Measurements from ENCODE around the gene GSTP1. TPM values are rescaled to one million over a fixed set of nuclear protein-coding genes. Genes with fewer than 3 reads are reported as not detected.
A peak's percentile ranks its signal among the peaks of the same experiment; 100 is the strongest.
"Not testable (repeated sequence)": the region's sequence is repeated elsewhere in the genome, so short reads cannot be mapped to it uniquely, and the experiment has no call there.

GSTP1 gene
- total RNA-seq, 2 experiments from 2014 or later = 194 to 209 TPM

GRCh38 chr11:67588899-67589415 is 5.3 kb downstream of the GSTP1 start:
- H3K4me3 Mint-ChIP-seq, DNase-seq, POLR2A ChIA-PET, CTCF ChIA-PET, H3K27me3 Mint-ChIP-seq, H3K9me3 Mint-ChIP-seq: not testable (repeated sequence)
- Mint-ChIP-seq H3K27ac (peak overlapping the region; percentile 7), H3K36me3 (ENCODE audit: low read depth) (peaks cover 31% of the 10 kb centered on the region), H3K4me1 (peaks cover 30% of the 10 kb centered on the region)

GRCh38 chr11:67592880-67593564 is 9.4 kb downstream of the GSTP1 start:
- DNase-seq = no peak
- Mint-ChIP-seq H3K27ac (no peak overlapping the region), H3K36me3 (ENCODE audit: low read depth) (peaks cover 2% of the 10 kb centered on the region), H3K9me3 (peaks cover 2% of the 10 kb centered on the region), H3K27me3 (peaks cover 3% of the 10 kb centered on the region), H3K4me3 (no peak overlapping the region), H3K4me1 (no peaks in the 10 kb centered on the region)
- CTCF ChIA-PET = interaction anchor here (0.9 to 1.0 kb wide), 2 partner anchors 9 to 20 kb away, joined by 3 to 5 read pairs; partner anchors contain the start of gene GSTP1
- POLR2A ChIA-PET = no interaction called here

GRCh38 chr11:67593565-67593905 is 9.9 kb downstream of the GSTP1 start:
- POLR2A ChIA-PET = no interaction called here
- Mint-ChIP-seq H3K9me3 (peaks cover 2% of the 10 kb centered on the region), H3K27me3 (peaks cover 3% of the 10 kb centered on the region), H3K4me3 (no peak overlapping the region), H3K4me1 (no peaks in the 10 kb centered on the region), H3K36me3 (ENCODE audit: low read depth) (no peaks in the 10 kb centered on the region), H3K27ac (no peak overlapping the region)
- CTCF ChIA-PET = no interaction called here
- DNase-seq = no peak

- H3K27ac Mint-ChIP-seq = no peak overlapping the region
- H3K36me3 Mint-ChIP-seq (ENCODE audit: low read depth) = no peaks in the 10 kb centered on the region
- no peaks in the 10 kb centered on the region for H3K4me1 Mint-ChIP-seq
- peaks cover 9% of the 10 kb centered on the region for H3K27me3 Mint-ChIP-seq
- no peak for DNase-seq
- ChIA-PET CTCF (interaction anchor here (0.6 kb wide), 1 partner anchor 1961 kb away, joined by 3 read pairs; no protein-coding TSS in a partner anchor), POLR2A (no interaction called here)
- peaks cover 2% of the 10 kb centered on the region for H3K9me3 Mint-ChIP-seq
- no peak overlapping the region for H3K4me3 Mint-ChIP-seq
Observed at GRCh38 chr11:67594480-67594879, 10.9 kb downstream of the GSTP1 start.

GRCh38 chr11:67596753-67597300 is 13.2 kb downstream of the GSTP1 start:
- ChIA-PET CTCF (interaction anchor here (1.3 kb wide), 1 partner anchor 13 kb away, joined by 3 read pairs; the partner anchor contains the start of gene GSTP1), POLR2A (no interaction called here)
- peaks cover 2% of the 10 kb centered on the region for H3K9me3 Mint-ChIP-seq
- H3K4me1 Mint-ChIP-seq = peaks cover 7% of the 10 kb centered on the region
- H3K36me3 Mint-ChIP-seq (ENCODE audit: low read depth) = no peaks in the 10 kb centered on the region
- H3K4me3 Mint-ChIP-seq = no peak overlapping the region
- H3K27ac Mint-ChIP-seq = no peak overlapping the region
- peaks cover 23% of the 10 kb centered on the region for H3K27me3 Mint-ChIP-seq
- DNase-seq = no peak

GRCh38 chr11:67597458-67597857 is 13.8 kb downstream of the GSTP1 start:
- H3K36me3 Mint-ChIP-seq (ENCODE audit: low read depth); H3K4me1 Mint-ChIP-seq; H3K9me3 Mint-ChIP-seq; H3K27ac Mint-ChIP-seq; DNase-seq; CTCF ChIA-PET; H3K4me3 Mint-ChIP-seq; POLR2A ChIA-PET: not testable (repeated sequence)
- H3K27me3 Mint-ChIP-seq = peaks cover 23% of the 10 kb centered on the region

- H3K36me3 Mint-ChIP-seq (ENCODE audit: low read depth); H3K4me1 Mint-ChIP-seq; POLR2A ChIA-PET; CTCF ChIA-PET; H3K27ac Mint-ChIP-seq; DNase-seq; H3K4me3 Mint-ChIP-seq; H3K9me3 Mint-ChIP-seq: not testable (repeated sequence)
- H3K27me3 Mint-ChIP-seq = peaks cover 28% of the 10 kb centered on the region
Observed at GRCh38 chr11:67597963-67598362, 14.4 kb downstream of the GSTP1 start.

GRCh38 chr11:67599149-67599548 is 15.5 kb downstream of the GSTP1 start:
- peaks cover 2% of the 10 kb centered on the region for H3K9me3 Mint-ChIP-seq
- no peaks in the 10 kb centered on the region for H3K36me3 Mint-ChIP-seq (ENCODE audit: low read depth)
- POLR2A ChIA-PET = no interaction called here
- H3K27me3 Mint-ChIP-seq = peaks cover 30% of the 10 kb centered on the region
- CTCF ChIA-PET = interaction anchor here (2.2 kb wide), 1 partner anchor 31 kb away, joined by 8 read pairs; the partner anchor contains the start of gene NUDT8
- no peak overlapping the region for H3K4me3 Mint-ChIP-seq
- H3K27ac Mint-ChIP-seq = no peak overlapping the region
- peaks cover 7% of the 10 kb centered on the region for H3K4me1 Mint-ChIP-seq
- DNase-seq = no peak

- POLR2A ChIA-PET = no interaction called here
- H3K4me3 Mint-ChIP-seq = no peak overlapping the region
- peaks cover 7% of the 10 kb centered on the region for H3K4me1 Mint-ChIP-seq
- no peak for DNase-seq
- peaks cover 30% of the 10 kb centered on the region for H3K27me3 Mint-ChIP-seq
- H3K9me3 Mint-ChIP-seq = peaks cover 2% of the 10 kb centered on the region
- H3K36me3 Mint-ChIP-seq (ENCODE audit: low read depth) = no peaks in the 10 kb centered on the region
- H3K27ac Mint-ChIP-seq = no peak overlapping the region
- CTCF ChIA-PET = interaction anchor here (1.2 to 2.2 kb wide), 2 partner anchors 8 to 29 kb away, joined by 3 to 8 read pairs; partner anchors contain the start of gene NUDT8
Observed at GRCh38 chr11:67600324-67601029, 16.9 kb downstream of the GSTP1 start.

GRCh38 chr11:67601098-67601497 is 17.5 kb downstream of the GSTP1 start:
- H3K9me3 Mint-ChIP-seq = peaks cover 2% of the 10 kb centered on the region
- peaks cover 11% of the 10 kb centered on the region for H3K4me1 Mint-ChIP-seq
- H3K27ac Mint-ChIP-seq = no peak overlapping the region
- no peak for DNase-seq
- H3K4me3 Mint-ChIP-seq = no peak overlapping the region
- ChIA-PET POLR2A (no interaction called here), CTCF (interaction anchor here (2.2 kb wide), 1 partner anchor 29 kb away, joined by 8 read pairs; the partner anchor contains the start of gene NUDT8)
- H3K36me3 Mint-ChIP-seq (ENCODE audit: low read depth) = no peaks in the 10 kb centered on the region
- peaks cover 30% of the 10 kb centered on the region for H3K27me3 Mint-ChIP-seq

GRCh38 chr11:67604119-67604518 is 20.5 kb downstream of the GSTP1 start:
- peaks cover 25% of the 10 kb centered on the region for H3K27me3 Mint-ChIP-seq
- H3K9me3 Mint-ChIP-seq; H3K4me3 Mint-ChIP-seq; CTCF ChIA-PET; POLR2A ChIA-PET; DNase-seq; H3K36me3 Mint-ChIP-seq (ENCODE audit: low read depth); H3K27ac Mint-ChIP-seq: not testable (repeated sequence)
- peaks cover 26% of the 10 kb centered on the region for H3K4me1 Mint-ChIP-seq

- Mint-ChIP-seq H3K4me1 (peaks cover 26% of the 10 kb centered on the region), H3K9me3 (no peaks in the 10 kb centered on the region), H3K27me3 (peaks cover 18% of the 10 kb centered on the region), H3K4me3 (no peak overlapping the region), H3K36me3 (ENCODE audit: low read depth) (peaks cover 15% of the 10 kb centered on the region), H3K27ac (no peak overlapping the region)
- POLR2A ChIA-PET = no interaction called here
- CTCF ChIA-PET = interaction anchor here (1.6 kb wide), 1 partner anchor 24 kb away, joined by 7 read pairs; the partner anchor contains the start of gene NUDT8
- no peak for DNase-seq
Observed at GRCh38 chr11:67604815-67605214, 21.2 kb downstream of the GSTP1 start.
